Hair follicle dermal papilla cell (primary cell): ENCODE data around the gene MRPL37. TPM values are rescaled to one million over a fixed set of nuclear protein-coding genes. Genes with fewer than 3 reads are reported as not detected.

Experiments used
- total RNA-seq: library from RNA; depleted of rRNA; stranded (reverse); fragments of >200 nt; gene quantifications from 2 replicates; pipeline ENCODE4 v1.2.3, GENCODE V29; 2012

MRPL37 gene
- total RNA-seq: 66.4 and 83.7 TPM in 2 replicates

DNA sequence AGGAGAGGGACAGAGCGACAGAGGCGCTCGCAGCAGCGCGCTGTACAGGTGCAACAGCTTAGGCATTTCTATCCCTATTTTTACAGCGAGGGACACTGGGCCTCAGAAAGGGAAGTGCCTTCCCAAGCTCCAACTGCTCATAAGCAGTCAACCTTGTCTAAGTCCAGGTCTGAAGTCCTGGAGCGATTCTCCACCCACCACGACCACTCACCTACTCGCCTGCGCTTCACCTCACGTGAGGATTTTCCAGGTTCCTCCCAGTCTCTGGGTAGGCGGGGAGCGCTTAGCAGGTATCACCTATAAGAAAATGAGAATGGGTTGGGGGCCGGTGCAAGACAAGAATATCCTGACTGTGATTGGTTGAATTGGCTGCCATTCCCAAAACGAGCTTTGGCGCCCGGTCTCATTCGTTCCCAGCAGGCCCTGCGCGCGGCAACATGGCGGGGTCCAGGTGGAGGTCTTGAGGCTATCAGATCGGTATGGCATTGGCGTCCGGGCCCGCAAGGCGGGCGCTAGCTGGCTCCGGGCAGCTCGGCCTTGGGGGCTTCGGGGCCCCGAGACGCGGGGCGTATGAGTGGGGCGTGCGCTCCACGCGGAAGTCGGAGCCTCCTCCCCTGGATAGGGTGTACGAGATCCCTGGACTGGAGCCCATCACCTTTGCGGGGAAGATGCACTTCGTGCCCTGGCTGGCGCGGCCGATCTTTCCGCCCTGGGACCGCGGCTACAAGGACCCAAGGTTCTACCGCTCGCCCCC lies at the start of gene MRPL37, which contains the start of gene CYB5RL:
Gene MRPL37 (plus strand): TSS at position 403 of the 754 bp plus-strand sequence. CDS start 77 bp downstream, at position 480.
Gene CYB5RL (minus strand): TSS at position 266 of the 754 bp plus-strand sequence. CDS start 4,414 bp downstream, outside the sequence.

DNA sequence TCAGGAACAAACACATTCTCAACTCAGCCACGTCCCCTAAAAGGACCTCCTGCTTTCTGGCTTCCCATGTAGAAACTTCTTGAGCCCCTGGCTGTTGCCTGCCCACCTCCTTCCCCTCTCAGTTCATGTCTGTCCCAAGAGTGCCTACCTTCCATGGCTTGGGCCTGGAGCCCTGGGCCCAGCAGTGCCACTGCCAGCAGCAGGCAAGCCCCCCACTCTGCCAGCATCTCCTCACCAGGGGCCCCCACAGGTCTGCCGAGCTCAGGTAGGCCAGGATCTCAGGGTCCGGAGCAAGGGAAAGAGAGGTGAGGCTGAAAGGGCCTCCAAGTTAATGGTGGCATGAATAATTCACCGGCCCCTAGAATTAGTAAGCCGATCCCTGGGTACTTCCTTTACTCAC lies 47.3 kb upstream of the MRPL37 start, which contains the start of gene CDCP2:
Gene CDCP2 (minus strand): TSS at position 305 of the 400 bp plus-strand sequence. CDS start 78 bp downstream, at position 227.

Other genes with a start within 250 kb of the MRPL37 start
- not detected in 2 replicates for gene LDLRAD1, start 182.0 kb upstream of the MRPL37 start, total RNA-seq
- gene TMEM59, start 147.0 kb upstream of the MRPL37 start, total RNA-seq: 266 and 339 TPM in 2 replicates
- gene TCEANC2, start 146.6 kb upstream of the MRPL37 start, total RNA-seq: 3.1 and 3.3 TPM in 2 replicates
- not detected in 2 replicates for gene CDCP2, start 47.2 kb upstream of the MRPL37 start, total RNA-seq
- 8.4 and 11.8 TPM in 2 replicates for gene CYB5RL, start 137 bp upstream of the MRPL37 start, total RNA-seq
- gene SSBP3, start 206.2 kb downstream of the MRPL37 start, total RNA-seq: 19.8 and 25.2 TPM in 2 replicates